Cardiac fibroblast (primary cell): ENCODE results near the gene ANTKMT.
A peak's percentile ranks its signal among the peaks of the same experiment; 100 is the strongest.

Experiments used
- DNase-seq, 2 donors: peaks; one replicate each; pipeline versions ENCODE4 v3.0.0 to v3.0.0-alpha.2; 2010; ENCODE audit warnings: low read depth in 2 of 2
- H3K4me3 ChIP-seq, 2 donors: replicated peaks in 1 of 2; 1 replicate in 1 of 2; 2 replicates in 1 of 2; pipeline ENCODE4 v1.5.1; 2011; ENCODE audit warnings: low read depth in 2 of 2, low read length in 2 of 2, mild to moderate bottlenecking in 2 of 2, moderate library complexity in 1 of 2
- TF ChIP-seq, protein P1 (sequence below): IDR thresholded peaks from one replicate; pipeline ENCODE4 v1.5.1; 2011; ENCODE audit warnings: low read depth, mild to moderate bottlenecking, low read length, inconsistent platforms

The ANTKMT gene

GRCh38 chr16:678858-679813 lies 41.8 kb upstream of the ANTKMT start:
- peak overlapping the region; percentile 50 to 52 for H3K4me3 ChIP-seq
- TF ChIP-seq, protein P1, sequence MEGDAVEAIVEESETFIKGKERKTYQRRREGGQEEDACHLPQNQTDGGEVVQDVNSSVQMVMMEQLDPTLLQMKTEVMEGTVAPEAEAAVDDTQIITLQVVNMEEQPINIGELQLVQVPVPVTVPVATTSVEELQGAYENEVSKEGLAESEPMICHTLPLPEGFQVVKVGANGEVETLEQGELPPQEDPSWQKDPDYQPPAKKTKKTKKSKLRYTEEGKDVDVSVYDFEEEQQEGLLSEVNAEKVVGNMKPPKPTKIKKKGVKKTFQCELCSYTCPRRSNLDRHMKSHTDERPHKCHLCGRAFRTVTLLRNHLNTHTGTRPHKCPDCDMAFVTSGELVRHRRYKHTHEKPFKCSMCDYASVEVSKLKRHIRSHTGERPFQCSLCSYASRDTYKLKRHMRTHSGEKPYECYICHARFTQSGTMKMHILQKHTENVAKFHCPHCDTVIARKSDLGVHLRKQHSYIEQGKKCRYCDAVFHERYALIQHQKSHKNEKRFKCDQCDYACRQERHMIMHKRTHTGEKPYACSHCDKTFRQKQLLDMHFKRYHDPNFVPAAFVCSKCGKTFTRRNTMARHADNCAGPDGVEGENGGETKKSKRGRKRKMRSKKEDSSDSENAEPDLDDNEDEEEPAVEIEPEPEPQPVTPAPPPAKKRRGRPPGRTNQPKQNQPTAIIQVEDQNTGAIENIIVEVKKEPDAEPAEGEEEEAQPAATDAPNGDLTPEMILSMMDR, result no peak
- DNase-seq, result peak; percentile 36 to 59

DNA sequence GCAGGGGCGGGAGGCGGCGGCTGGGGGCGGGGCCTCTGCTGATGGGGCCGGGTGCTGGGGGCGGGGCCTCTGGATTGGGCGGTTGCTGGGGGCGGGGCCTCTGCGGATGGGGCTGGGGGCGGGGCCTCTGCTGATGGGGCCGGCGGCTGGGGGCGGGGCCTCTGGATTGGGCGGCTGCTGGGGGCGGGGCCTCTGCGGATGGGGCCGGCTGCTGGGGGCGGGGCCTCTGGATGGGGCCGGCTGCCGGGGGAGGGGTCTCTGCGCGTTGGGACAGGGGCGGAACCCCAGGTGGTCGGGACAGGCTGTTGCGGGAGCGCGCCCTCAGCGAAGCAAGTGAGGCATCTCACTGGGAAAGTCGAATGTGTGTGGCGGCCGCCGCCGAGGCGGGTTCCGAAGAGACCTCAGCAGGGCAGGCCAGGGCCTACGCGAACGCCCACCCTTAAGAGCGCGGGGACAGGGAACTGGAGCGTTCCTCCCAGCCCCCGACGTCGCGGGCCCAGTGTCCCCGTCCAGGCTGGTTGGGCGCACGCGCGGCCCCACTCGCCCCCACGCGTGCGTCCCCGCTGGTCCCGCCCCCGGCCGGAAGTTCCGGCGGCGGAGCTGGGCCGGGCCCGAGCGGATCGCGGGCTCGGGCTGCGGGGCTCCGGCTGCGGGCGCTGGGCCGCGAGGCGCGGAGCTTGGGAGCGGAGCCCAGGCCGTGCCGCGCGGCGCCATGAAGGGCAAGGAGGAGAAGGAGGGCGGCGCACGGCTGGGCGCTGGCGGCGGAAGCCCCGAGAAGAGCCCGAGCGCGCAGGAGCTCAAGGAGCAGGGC lies 40.9 kb upstream of the ANTKMT start, which contains the start of gene STUB1:
Gene STUB1 (plus strand): TSS at position 597 of the 811 bp plus-strand sequence. CDS start 116 bp downstream, at position 713.
- peak; percentile 88 to 90 for DNase-seq
- peak within 1 kb of the TSS; percentile 75 to 80 for H3K4me3 ChIP-seq
- TF ChIP-seq, protein P1, result no peak

DNA sequence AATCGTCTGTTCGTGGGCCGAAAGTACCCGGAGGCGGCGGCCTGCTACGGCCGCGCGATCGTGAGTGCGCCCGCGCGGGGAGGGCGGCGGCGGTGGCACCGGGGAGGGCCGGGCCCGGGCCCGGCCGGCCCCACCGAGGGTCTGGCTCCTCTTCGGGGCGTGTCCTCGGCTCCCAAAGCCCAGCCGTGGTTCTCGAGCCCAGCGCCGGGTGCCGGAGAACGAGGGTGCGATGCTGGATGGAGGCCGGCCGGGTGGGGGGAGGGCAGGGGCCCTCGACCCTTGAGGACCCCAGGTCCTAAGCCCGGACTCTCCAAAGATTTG lies 40.4 kb upstream of the ANTKMT start:
- no peak for DNase-seq
- TF ChIP-seq, protein P1, result no peak
- H3K4me3 ChIP-seq, result peak overlapping the region; percentile 75 to 80

DNA sequence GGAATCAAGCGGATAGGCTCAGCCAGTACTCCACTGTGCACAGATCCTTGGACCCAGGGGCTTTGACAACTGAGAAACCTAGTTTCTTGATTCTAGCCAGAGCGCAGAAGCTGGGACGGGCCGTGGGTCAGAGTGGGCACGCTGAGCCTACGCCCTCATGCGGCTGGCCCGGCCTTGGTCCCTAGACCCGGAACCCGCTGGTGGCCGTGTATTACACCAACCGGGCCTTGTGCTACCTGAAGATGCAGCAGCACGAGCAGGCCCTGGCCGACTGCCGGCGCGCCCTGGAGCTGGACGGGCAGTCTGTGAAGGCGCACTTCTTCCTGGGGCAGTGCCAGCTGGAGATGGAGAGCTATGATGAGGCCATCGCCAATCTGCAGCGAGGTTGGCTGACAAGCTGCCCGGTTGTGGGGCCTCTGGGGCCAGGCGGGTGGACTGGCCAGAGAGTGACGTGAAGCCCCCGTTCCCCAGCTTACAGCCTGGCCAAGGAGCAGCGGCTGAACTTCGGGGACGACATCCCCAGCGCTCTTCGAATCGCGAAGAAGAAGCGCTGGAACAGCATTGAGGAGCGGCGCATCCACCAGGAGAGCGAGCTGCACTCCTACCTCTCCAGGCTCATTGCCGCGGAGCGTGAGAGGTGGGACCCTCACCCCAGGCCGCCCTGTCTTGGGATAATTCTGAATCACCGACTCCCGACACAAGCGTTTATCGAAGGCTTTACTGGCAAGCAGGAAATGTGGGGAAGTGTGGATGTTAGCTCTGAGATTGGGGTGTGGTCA lies 39.8 kb upstream of the ANTKMT start:
- TF ChIP-seq, protein P1, result no peak
- DNase-seq, result peak; percentile 58 to 63
- H3K4me3 ChIP-seq, result peak overlapping the region; percentile 75 to 80

DNA sequence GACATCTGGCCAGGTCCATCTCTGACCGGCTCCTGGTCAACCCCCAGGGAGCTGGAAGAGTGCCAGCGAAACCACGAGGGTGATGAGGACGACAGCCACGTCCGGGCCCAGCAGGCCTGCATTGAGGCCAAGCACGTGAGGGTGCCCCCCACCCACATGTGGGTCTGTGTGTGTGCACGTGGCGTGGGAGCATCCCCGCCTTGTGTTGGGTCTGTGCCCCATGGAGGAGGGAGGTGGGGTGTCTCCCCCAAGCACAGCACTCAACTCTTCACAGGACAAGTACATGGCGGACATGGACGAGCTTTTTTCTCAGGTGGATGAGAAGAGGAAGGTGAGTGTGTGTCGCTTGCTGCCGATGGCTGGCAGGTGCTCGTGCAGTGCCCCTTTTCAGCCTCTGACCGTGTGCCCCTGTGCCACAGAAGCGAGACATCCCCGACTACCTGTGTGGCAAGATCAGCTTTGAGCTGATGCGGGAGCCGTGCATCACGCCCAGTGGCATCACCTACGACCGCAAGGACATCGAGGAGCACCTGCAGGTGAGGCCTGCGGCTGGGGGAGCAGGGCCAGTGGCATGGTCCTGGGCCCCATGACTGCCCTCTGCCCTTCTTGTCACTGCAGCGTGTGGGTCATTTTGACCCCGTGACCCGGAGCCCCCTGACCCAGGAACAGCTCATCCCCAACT lies 39.1 kb upstream of the ANTKMT start:
- peak overlapping the region; percentile 75 to 80 for H3K4me3 ChIP-seq
- TF ChIP-seq, protein P1, result no peak

More for the DNA sequence above, 39.1 kb upstream of the ANTKMT start:
- DNase-seq, result peak; percentile 31 to 46
